ENCODE data around the gene KIAA0753.

The KIAA0753 gene

GRCh38 chr17:6638046-6638908 is 2.2 kb downstream of the KIAA0753 start:
- Histone ChIP-seq H3K27ac (ENCODE audit: low read length) (no peak overlapping the region), H3K27me3 (ENCODE audit: low read depth, low read length) (no peaks in the 10 kb centered on the region), H3K4me1 (ENCODE audit: control insufficient read depth in 1 of 2, insufficient read depth in 2 of 2, low read length in 2 of 2) (peaks cover 0 to 27% of the 10 kb centered on the region in 2 donors), H3K4me3 (ENCODE audit: low read depth in 1 of 2, low read length in 2 of 2) (peak overlapping the region in 1 of 2 donors; percentile 79), H3K36me3 (ENCODE audit: control insufficient read depth in 1 of 2, insufficient read depth in 2 of 2, low read length in 2 of 2) (peaks cover 7 to 14% of the 10 kb centered on the region in 2 donors), H3K9me3 (ENCODE audit: control insufficient read depth in 1 of 2, low read length in 2 of 2) (no peaks in the 10 kb centered on the region)

- H3K36me3 ChIP-seq (ENCODE audit: control insufficient read depth in 1 of 2, insufficient read depth in 2 of 2, low read length in 2 of 2), result peaks cover 14% of the 10 kb centered on the region in 2 donors
- H3K27ac ChIP-seq (ENCODE audit: low read length), result no peak overlapping the region
- H3K9me3 ChIP-seq (ENCODE audit: control insufficient read depth in 1 of 2, low read length in 2 of 2), result no peaks in the 10 kb centered on the region
- no peak overlapping the region for H3K4me3 ChIP-seq (ENCODE audit: low read depth in 1 of 2, low read length in 2 of 2)
- H3K27me3 ChIP-seq (ENCODE audit: low read depth, low read length), result no peaks in the 10 kb centered on the region
- peaks cover 0 to 25% of the 10 kb centered on the region in 2 donors for H3K4me1 ChIP-seq (ENCODE audit: control insufficient read depth in 1 of 2, insufficient read depth in 2 of 2, low read length in 2 of 2)
These were observed 3.1 kb downstream of the KIAA0753 start for GRCh38 chr17:6637458-6637840.

GRCh38 chr17:6636616-6637457 is 3.7 kb downstream of the KIAA0753 start:
- Histone ChIP-seq H3K4me1 (ENCODE audit: control insufficient read depth in 1 of 2, insufficient read depth in 2 of 2, low read length in 2 of 2) (peaks cover 0 to 20% of the 10 kb centered on the region in 2 donors), H3K27ac (ENCODE audit: low read length) (no peak overlapping the region), H3K4me3 (ENCODE audit: low read depth in 1 of 2, low read length in 2 of 2) (no peak overlapping the region), H3K27me3 (ENCODE audit: low read depth, low read length) (no peaks in the 10 kb centered on the region), H3K9me3 (ENCODE audit: control insufficient read depth in 1 of 2, low read length in 2 of 2) (no peaks in the 10 kb centered on the region), H3K36me3 (ENCODE audit: control insufficient read depth in 1 of 2, insufficient read depth in 2 of 2, low read length in 2 of 2) (peaks cover 15 to 20% of the 10 kb centered on the region in 2 donors)

- Histone ChIP-seq H3K4me1 (ENCODE audit: control insufficient read depth in 1 of 2, insufficient read depth in 2 of 2, low read length in 2 of 2) (peaks cover 0 to 15% of the 10 kb centered on the region in 2 donors), H3K27me3 (ENCODE audit: low read depth, low read length) (no peaks in the 10 kb centered on the region), H3K9me3 (ENCODE audit: control insufficient read depth in 1 of 2, low read length in 2 of 2) (no peaks in the 10 kb centered on the region), H3K27ac (ENCODE audit: low read length) (no peak overlapping the region), H3K4me3 (ENCODE audit: low read depth in 1 of 2, low read length in 2 of 2) (no peak overlapping the region), H3K36me3 (ENCODE audit: control insufficient read depth in 1 of 2, insufficient read depth in 2 of 2, low read length in 2 of 2) (peaks cover 15 to 25% of the 10 kb centered on the region in 2 donors)
These were observed 4.4 kb downstream of the KIAA0753 start for GRCh38 chr17:6636105-6636504.

- Histone ChIP-seq H3K36me3 (ENCODE audit: control insufficient read depth in 1 of 2, insufficient read depth in 2 of 2, low read length in 2 of 2) (peaks cover 22 to 35% of the 10 kb centered on the region in 2 donors), H3K4me1 (ENCODE audit: control insufficient read depth in 1 of 2, insufficient read depth in 2 of 2, low read length in 2 of 2) (peaks cover 0 to under 1% of the 10 kb centered on the region in 2 donors), H3K27me3 (ENCODE audit: low read depth, low read length) (no peaks in the 10 kb centered on the region), H3K9me3 (ENCODE audit: control insufficient read depth in 1 of 2, low read length in 2 of 2) (no peaks in the 10 kb centered on the region), H3K27ac (ENCODE audit: low read length) (no peak overlapping the region), H3K4me3 (ENCODE audit: low read depth in 1 of 2, low read length in 2 of 2) (no peak overlapping the region)
These were observed 7.2 kb downstream of the KIAA0753 start for GRCh38 chr17:6633263-6633662.

GRCh38 chr17:6632530-6632929 is 8.0 kb downstream of the KIAA0753 start:
- Histone ChIP-seq H3K4me3 (ENCODE audit: low read depth in 1 of 2, low read length in 2 of 2) (no peak overlapping the region), H3K27me3 (ENCODE audit: low read depth, low read length) (no peaks in the 10 kb centered on the region), H3K4me1 (ENCODE audit: control insufficient read depth in 1 of 2, insufficient read depth in 2 of 2, low read length in 2 of 2) (no peaks in the 10 kb centered on the region), H3K9me3 (ENCODE audit: control insufficient read depth in 1 of 2, low read length in 2 of 2) (no peaks in the 10 kb centered on the region), H3K36me3 (ENCODE audit: control insufficient read depth in 1 of 2, insufficient read depth in 2 of 2, low read length in 2 of 2) (peaks cover 29 to 42% of the 10 kb centered on the region in 2 donors), H3K27ac (ENCODE audit: low read length) (no peak overlapping the region)

- Histone ChIP-seq H3K27me3 (ENCODE audit: low read depth, low read length) (no peaks in the 10 kb centered on the region), H3K27ac (ENCODE audit: low read length) (no peak overlapping the region), H3K36me3 (ENCODE audit: control insufficient read depth in 1 of 2, insufficient read depth in 2 of 2, low read length in 2 of 2) (peaks cover 38 to 55% of the 10 kb centered on the region in 2 donors), H3K4me3 (ENCODE audit: low read depth in 1 of 2, low read length in 2 of 2) (no peak overlapping the region), H3K9me3 (ENCODE audit: control insufficient read depth in 1 of 2, low read length in 2 of 2) (no peaks in the 10 kb centered on the region), H3K4me1 (ENCODE audit: control insufficient read depth in 1 of 2, insufficient read depth in 2 of 2, low read length in 2 of 2) (no peaks in the 10 kb centered on the region)
These were observed 10.1 kb downstream of the KIAA0753 start for GRCh38 chr17:6630390-6630789.

GRCh38 chr17:6627019-6627418 is 13.5 kb downstream of the KIAA0753 start:
- H3K36me3 ChIP-seq (ENCODE audit: control insufficient read depth in 1 of 2, insufficient read depth in 2 of 2, low read length in 2 of 2), result peaks cover 34 to 50% of the 10 kb centered on the region in 2 donors
- no peak overlapping the region for H3K4me3 ChIP-seq (ENCODE audit: low read depth in 1 of 2, low read length in 2 of 2)
- H3K27ac ChIP-seq (ENCODE audit: low read length), result no peak overlapping the region
- H3K9me3 ChIP-seq (ENCODE audit: control insufficient read depth in 1 of 2, low read length in 2 of 2), result no peaks in the 10 kb centered on the region
- H3K4me1 ChIP-seq (ENCODE audit: control insufficient read depth in 1 of 2, insufficient read depth in 2 of 2, low read length in 2 of 2), result no peaks in the 10 kb centered on the region
- H3K27me3 ChIP-seq (ENCODE audit: low read depth, low read length), result no peaks in the 10 kb centered on the region

- H3K4me1 ChIP-seq (ENCODE audit: control insufficient read depth in 1 of 2, insufficient read depth in 2 of 2, low read length in 2 of 2), result no peaks in the 10 kb centered on the region
- peaks cover 38 to 52% of the 10 kb centered on the region in 2 donors for H3K36me3 ChIP-seq (ENCODE audit: control insufficient read depth in 1 of 2, insufficient read depth in 2 of 2, low read length in 2 of 2)
- H3K4me3 ChIP-seq (ENCODE audit: low read depth in 1 of 2, low read length in 2 of 2), result no peak overlapping the region
- no peaks in the 10 kb centered on the region for H3K9me3 ChIP-seq (ENCODE audit: control insufficient read depth in 1 of 2, low read length in 2 of 2)
- H3K27me3 ChIP-seq (ENCODE audit: low read depth, low read length), result no peaks in the 10 kb centered on the region
- no peak overlapping the region for H3K27ac ChIP-seq (ENCODE audit: low read length)
These were observed 13.9 kb downstream of the KIAA0753 start for GRCh38 chr17:6626616-6627015.

- Histone ChIP-seq H3K27me3 (ENCODE audit: low read depth, low read length) (no peaks in the 10 kb centered on the region), H3K4me3 (ENCODE audit: low read depth in 1 of 2, low read length in 2 of 2) (no peak overlapping the region), H3K27ac (ENCODE audit: low read length) (no peak overlapping the region), H3K9me3 (ENCODE audit: control insufficient read depth in 1 of 2, low read length in 2 of 2) (no peaks in the 10 kb centered on the region), H3K4me1 (ENCODE audit: control insufficient read depth in 1 of 2, insufficient read depth in 2 of 2, low read length in 2 of 2) (no peaks in the 10 kb centered on the region), H3K36me3 (ENCODE audit: control insufficient read depth in 1 of 2, insufficient read depth in 2 of 2, low read length in 2 of 2) (peaks cover 35 to 49% of the 10 kb centered on the region in 2 donors)
These were observed 16.6 kb downstream of the KIAA0753 start for GRCh38 chr17:6623941-6624340.

GRCh38 chr17:6611231-6611630 is 29.3 kb downstream of the KIAA0753 start:
- no peaks in the 10 kb centered on the region for H3K27me3 ChIP-seq (ENCODE audit: low read depth, low read length)
- no peak overlapping the region for H3K4me3 ChIP-seq (ENCODE audit: low read depth in 1 of 2, low read length in 2 of 2)
- no peak overlapping the region for H3K27ac ChIP-seq (ENCODE audit: low read length)
- H3K4me1 ChIP-seq (ENCODE audit: control insufficient read depth in 1 of 2, insufficient read depth in 2 of 2, low read length in 2 of 2), result no peaks in the 10 kb centered on the region
- no peaks in the 10 kb centered on the region for H3K9me3 ChIP-seq (ENCODE audit: control insufficient read depth in 1 of 2, low read length in 2 of 2)
- peaks cover 35 to 49% of the 10 kb centered on the region in 2 donors for H3K36me3 ChIP-seq (ENCODE audit: control insufficient read depth in 1 of 2, insufficient read depth in 2 of 2, low read length in 2 of 2)

Data from muscle layer of duodenum (tissue), 2 donors.